ENCODE results near the gene PRSS56.
"Not testable (repeated sequence)": the region's sequence is repeated elsewhere in the genome, so short reads cannot be mapped to it uniquely, and the experiment has no call there.

Gene PRSS56

GRCh38 chr2:232556426-232556825, 36.2 kb downstream of the PRSS56 start:
- H3K4me3 ChIP-seq (ENCODE audit: low read depth, low read length) = no peak overlapping the region
- no peak for DNase-seq (ENCODE audit: low read depth, low spot score)
- no peak for TF ChIP-seq CTCF (IDR thresholded peaks at IDR 0.05; ENCODE audit: insufficient read depth, low read length, missing control alignments)
- ChIA-PET CTCF (no interaction called here), POLR2A (no interaction called here)

GRCh38 chr2:232562515-232563151, 42.4 kb downstream of the PRSS56 start:
- POLR2A ChIA-PET = interaction anchor here (0.9 kb wide), 1 partner anchor 12 kb away, joined by 6 read pairs; the partner anchor contains the start of genes EIF4E2 and TIGD1
- DNase-seq (ENCODE audit: low read depth, low spot score) = no peak

GRCh38 chr2:232563580-232563979, 43.4 kb downstream of the PRSS56 start:
- ChIA-PET CTCF (interaction anchor here (1.4 kb wide), 1 partner anchor 9 kb away, joined by 3 read pairs; no protein-coding TSS in a partner anchor), POLR2A (interaction anchor here (0.6 to 0.9 kb wide), 2 partner anchors 13 to 301 kb away, joined by 3 to 6 read pairs; partner anchors contain the start of genes EIF4E2 and TIGD1)
- no peak for TF ChIP-seq CTCF (IDR thresholded peaks at IDR 0.05; ENCODE audit: insufficient read depth, low read length, missing control alignments)
- peak; percentile 40 for DNase-seq (ENCODE audit: low read depth, low spot score)
- H3K4me3 ChIP-seq (ENCODE audit: low read depth, low read length) = no peak overlapping the region

More at GRCh38 chr2:232562515-232563151, 42.4 kb downstream of the PRSS56 start:
- TF ChIP-seq CTCF (IDR thresholded peaks at IDR 0.05; ENCODE audit: insufficient read depth, low read length, missing control alignments) = no peak
- CTCF ChIA-PET = interaction anchor here (1.0 kb wide), 1 partner anchor 9 kb away, joined by 3 read pairs; no protein-coding TSS in a partner anchor
- H3K4me3 ChIP-seq (ENCODE audit: low read depth, low read length) = no peak overlapping the region

- H3K4me3 ChIP-seq (ENCODE audit: low read depth, low read length) = no peak overlapping the region
- no peak for DNase-seq (ENCODE audit: low read depth, low spot score)
- TF ChIP-seq CTCF (IDR thresholded peaks at IDR 0.05; ENCODE audit: insufficient read depth, low read length, missing control alignments) = no peak
- CTCF ChIA-PET = interaction anchor here (0.9 kb wide), 1 partner anchor 891 kb away, joined by 3 read pairs; no protein-coding TSS in a partner anchor
- POLR2A ChIA-PET = interaction anchor here (2.4 kb wide), 1 partner anchor 17 kb away, joined by 9 read pairs; the partner anchor contains the start of genes EIF4E2 and TIGD1
These were observed 47.5 kb downstream of the PRSS56 start for GRCh38 chr2:232567721-232568120.

- TF ChIP-seq CTCF (IDR thresholded peaks at IDR 0.05; ENCODE audit: insufficient read depth, low read length, missing control alignments) = no peak
- DNase-seq (ENCODE audit: low read depth, low spot score) = peak; percentile 31
- ChIA-PET CTCF (interaction anchor here (0.8 to 1.2 kb wide), 3 partner anchors 11 to 891 kb away, joined by 3 to 4 read pairs (median 3); partner anchors contain the start of gene ATG16L1), POLR2A (interaction anchor here (2.4 kb wide), 1 partner anchor 18 kb away, joined by 9 read pairs; the partner anchor contains the start of genes EIF4E2 and TIGD1)
- no peak overlapping the region for H3K4me3 ChIP-seq (ENCODE audit: low read depth, low read length)
These were observed 48.0 kb downstream of the PRSS56 start for GRCh38 chr2:232568161-232568560.

- POLR2A ChIA-PET = interaction anchor here (2.4 kb wide), 1 partner anchor 19 kb away, joined by 9 read pairs; the partner anchor contains the start of genes EIF4E2 and TIGD1
These were observed 49.4 kb downstream of the PRSS56 start for GRCh38 chr2:232569541-232569940.

GRCh38 chr2:232570481-232570880, 50.3 kb downstream of the PRSS56 start:
- POLR2A ChIA-PET; H3K4me3 ChIP-seq (ENCODE audit: low read depth, low read length); DNase-seq (ENCODE audit: low read depth, low spot score): not testable (repeated sequence)
- CTCF ChIA-PET = interaction anchor here (1.3 kb wide), 1 partner anchor 35 kb away, joined by 3 read pairs; no protein-coding TSS in a partner anchor

More at GRCh38 chr2:232569541-232569940, 49.4 kb downstream of the PRSS56 start:
- TF ChIP-seq CTCF (IDR thresholded peaks at IDR 0.05; ENCODE audit: insufficient read depth, low read length, missing control alignments) = no peak
- no peak for DNase-seq (ENCODE audit: low read depth, low spot score)
- H3K4me3 ChIP-seq (ENCODE audit: low read depth, low read length) = no peak overlapping the region
- CTCF ChIA-PET = interaction anchor here (1.2 kb wide), 1 partner anchor 10 kb away, joined by 4 read pairs; no protein-coding TSS in a partner anchor
